K562 (cell line): ENCODE measurements around the gene C2orf92. TPM values are rescaled to one million over a fixed set of nuclear protein-coding genes. Genes with fewer than 3 reads are reported as not detected.
A peak's percentile ranks its signal among the peaks of the same experiment; 100 is the strongest.

Source experiments
- ATAC-seq: fragments of 200-7000 bp; cut with Tn5 transposase; 3 replicates; pipeline ENCODE4 v1.9.1; 2020; ENCODE audit warnings: moderate library complexity
- BruUV-seq: library from RNA; stranded (reverse); fragments of 400-500 nt; replicated peaks from 2 replicates; lab custom pipeline; 2021; lab: Mats Ljungman, UMichigan
- CTCF ChIA-PET: fragments of 300-600 bp; formaldehyde crosslinking; extraction: SDS; loops from one replicate; lab custom pipeline; 2021; ENCODE audit warnings: low intra/inter-chr PET ratio; lab: Yijun Ruan, JAX
- POLR2A ChIA-PET: fragments of 300-600, 350-650 bp; sonication (Branson Sonifier 250); formaldehyde crosslinking; extraction: SDS; loops from one replicate; lab custom pipeline; 2021; ENCODE audit warnings: antibody characterized with exemption, inconsistent platforms; lab: Yijun Ruan, JAX
- DNase-seq, 4 experiments: peaks; one replicate each; pipeline versions ENCODE4 v3.0.0 to v3.0.0-alpha.2; 2011 to 2018; ENCODE audit warnings: low spot score in 3 of 4, mixed read lengths in 3 of 4; ENCODE audit errors: extremely low read depth in 1 of 4
- FAIRE-seq: peaks from 2 replicates; lab custom pipeline; 2011; peaks lifted over from hg19 to GRCh38; lab: Jason Lieb, UNC
- H2AFZ ChIP-seq: 2 replicates; pipeline ENCODE4 v1.6.0; 2011; ENCODE audit warnings: low read depth, low read length, control low read depth, inconsistent platforms
- H3K27ac ChIP-seq: fragments of 200-600 bp; 3 replicates; pipeline ENCODE4 v1.8.0; 2011; ENCODE audit warnings: low read depth, mild to moderate bottlenecking, control low read depth, inconsistent platforms, low read length, moderate library complexity, mixed read lengths; ENCODE audit errors: extremely low read depth
- H3K27me3 ChIP-seq, 2 experiments: fragments of 300-600 bp in 1 of 2; 2 replicates in 1 of 2; 3 replicates in 1 of 2; pipeline versions ENCODE4 v1.6.0 to v1.8.0; 2011; ENCODE audit warnings: inconsistent platforms in 2 of 2, low read length in 2 of 2, mild to moderate bottlenecking in 1 of 2, mixed read lengths in 1 of 2, moderate library complexity in 1 of 2; ENCODE audit not compliant: control insufficient read depth in 2 of 2, insufficient read depth in 2 of 2
- H3K36me3 ChIP-seq: fragments of 300-600 bp; 3 replicates; pipeline ENCODE4 v1.8.0; 2011; ENCODE audit warnings: mild to moderate bottlenecking, low read length, inconsistent platforms; ENCODE audit not compliant: control insufficient read depth, insufficient read depth
- H3K4me1 ChIP-seq, 2 experiments: fragments of 200-600 bp in 1 of 2; replicated peaks in 1 of 2; 2 replicates in 1 of 2; 3 replicates in 1 of 2; pipeline versions ENCODE4 v1.5.1 to v1.8.0; 2011; ENCODE audit warnings: inconsistent platforms in 2 of 2, low read length in 2 of 2, mild to moderate bottlenecking in 1 of 2, mixed read lengths in 1 of 2, moderate library complexity in 1 of 2; ENCODE audit not compliant: control insufficient read depth in 2 of 2, insufficient read depth in 2 of 2
- H3K4me2 ChIP-seq: 2 replicates; pipeline ENCODE4 v1.6.1; 2011; ENCODE audit warnings: low read length, control low read depth, inconsistent platforms, mixed read lengths; ENCODE audit not compliant: insufficient read depth
- H3K4me3 ChIP-seq: fragments of 200-600 bp; sonication (generic), shearing (Covaris generic); 2 replicates; pipeline ENCODE4 v1.5.1; 2016; ENCODE audit warnings: control low read depth, inconsistent platforms
- H3K79me2 ChIP-seq: fragments of 200-600 bp; 3 replicates; pipeline ENCODE4 v1.8.0; 2011; ENCODE audit warnings: low read length, inconsistent platforms; ENCODE audit not compliant: control insufficient read depth, insufficient read depth
- H3K9ac ChIP-seq, 2 experiments: 2 replicates each; pipeline versions ENCODE4 v1.6.0 to v1.6.1; 2011; ENCODE audit warnings: low read depth in 2 of 2, low read length in 2 of 2, control low read depth in 1 of 2, inconsistent platforms in 1 of 2, mild to moderate bottlenecking in 1 of 2, mixed read lengths in 1 of 2; ENCODE audit not compliant: insufficient read depth in 1 of 2
- H3K9me1 ChIP-seq: one replicate; pipeline ENCODE4 v1.6.0; 2011; ENCODE audit warnings: inconsistent platforms, mild to moderate bottlenecking, low read length, moderate library complexity; ENCODE audit not compliant: control insufficient read depth, insufficient read depth
- H3K9me3 ChIP-seq: replicated peaks from 2 replicates; pipeline ENCODE4 v1.5.1; 2011; ENCODE audit warnings: low read depth, low read length, inconsistent platforms; ENCODE audit not compliant: control insufficient read depth, insufficient read depth
- H4K20me1 ChIP-seq: replicated peaks from 2 replicates; pipeline ENCODE4 v1.6.1; 2011; ENCODE audit warnings: low read length, inconsistent platforms, mixed read lengths; ENCODE audit not compliant: control insufficient read depth, insufficient read depth
- FOS ChIP-seq: IDR thresholded peaks from 3 replicates; pipeline ENCODE4 v1.6.1; 2011; ENCODE audit not compliant: insufficient read length; ENCODE audit errors: extremely low read depth
- FOXJ2 ChIP-seq: fragments of 200-800 bp; sonication (Bioruptor generic); IDR thresholded peaks from 2 replicates; pipeline ENCODE4 v1.6.1; 2016; ENCODE audit warnings: missing genetic modification characterization, missing compliant biosample characterization
- MTF1 ChIP-seq: fragments of 250-450 bp; sonication (Bioruptor Pico); IDR thresholded peaks from 2 replicates; pipeline ENCODE4 v1.9.0; 2021; ENCODE audit warnings: moderate library complexity, mild to moderate bottlenecking, inconsistent platforms, borderline replicate concordance
- NFYB ChIP-seq: IDR thresholded peaks from 2 replicates; pipeline ENCODE4 v1.6.1; 2011; ENCODE audit warnings: mild to moderate bottlenecking, moderate library complexity; ENCODE audit not compliant: insufficient read length; ENCODE audit errors: extremely low read depth
- POLR2AphosphoS2 ChIP-seq: IDR thresholded peaks from 2 replicates; pipeline ENCODE4 v1.6.1; 2012; ENCODE audit warnings: low read length, improper control_type of control experiment
- RBM39 ChIP-seq: fragments of 200-400 bp; formaldehyde crosslinking; optimal IDR thresholded peaks from 2 replicates; pipeline ENCODE3; 2018; ENCODE audit warnings: low read depth, low read length
- XRCC4 ChIP-seq: IDR thresholded peaks from one replicate; pipeline ENCODE4 v1.6.1; 2011; ENCODE audit not compliant: insufficient read depth, insufficient read length; ENCODE audit errors: extremely low read depth
- ZNF197 ChIP-seq: fragments of 200-800 bp; sonication (Bioruptor generic); IDR thresholded peaks from 2 replicates; pipeline ENCODE4 v1.6.1; 2016; ENCODE audit warnings: low read depth, missing genetic modification characterization, missing compliant biosample characterization
- ZNF518B ChIP-seq: fragments of 250-450 bp; sonication (Bioruptor Pico); IDR thresholded peaks from 2 replicates; pipeline ENCODE4 v1.5.0; 2021; ENCODE audit warnings: mild to moderate bottlenecking, moderate library complexity
- ZNF785 ChIP-seq: fragments of 250-450 bp; sonication (Bioruptor Pico); IDR thresholded peaks from 2 replicates; pipeline ENCODE4 v1.4.0; 2020; ENCODE audit warnings: mild to moderate bottlenecking
- WGBS: fragments of 100-300 bp; shearing (Covaris generic); methylation state at CpG from one replicate; pipeline ENCODE4 v1.1.6; 2016; ENCODE audit warnings: low coverage, mixed read lengths; ENCODE audit not compliant: insufficient coverage; ENCODE audit errors: missing lambda C conversion rate; 5-methylcytosine and 5-hydroxymethylcytosine counted together
- in situ Hi-C: fragments of 300-500 bp; cut with MboI; formaldehyde crosslinking; loops from 4 replicates; pipeline ENCODE4 v1.15.0; 2018; ENCODE audit warnings: inconsistent platforms, mixed read lengths
- intact Hi-C: fragments of 100-400 bp; cut with micrococcal nuclease; formaldehyde crosslinking; loops from 2 replicates; pipeline ENCODE4 v1.14.2; 2022
- polyA plus RNA-seq, 8 experiments: library from polyadenylated mRNA; depleted of rRNA in 4 of 8; stranded (reverse) in 5 of 8; unstranded in 3 of 8; fragments of >200 nt; fragmentation: Nextera tagmentation in 2 of 8; fragmentation: Illumina TruSeq in 1 of 8; extraction: Ambion mirVana in 2 of 8; extraction: Trizol in 1 of 8; gene quantifications; 2 replicates each; pipeline versions ENCODE4 v1.2.1 to v1.2.3, GENCODE V29; 2011 to 2014; ENCODE audit warnings: inconsistent platforms in 1 of 8, missing spikeins in 1 of 8
- total RNA-seq, 7 experiments: library from RNA; depleted of rRNA in 6 of 7; stranded (reverse); fragments of >200 nt in 6 of 7; fragmentation: Illumina TruSeq in 2 of 7; extraction: Trizol in 2 of 7; gene quantifications; 2 replicates each; pipeline versions ENCODE4 v1.2.1 to v1.2.3, GENCODE V29; 2011 to 2021; ENCODE audit warnings: low replicate concordance in 1 of 7

The C2orf92 gene
- total and polyA plus RNA-seq, 9 of the 15 experiments (the other 6 are each of a cell fraction or from before 2014, with no cell fraction given), result 0.65 to 6.8 (median 3.6) TPM

- Histone ChIP-seq H3K4me2 (no peak overlapping the region), H3K9me1 (peaks cover 2% of the 10 kb centered on the region), H3K4me3 (no peak overlapping the region), H3K9ac (no peak overlapping the region), H3K27ac (no peak overlapping the region), H3K79me2 (no peaks in the 10 kb centered on the region)
- no peak for DNase-seq
- intact Hi-C loops, result no loop called here
- POLR2A ChIA-PET, result interaction anchor here (3.3 to 11.8 kb wide), 2 partner anchors 8 to 10 kb away, joined by 25 to 135 read pairs; partner anchors contain the start of genes ACTR1B and COX5B
- CTCF ChIA-PET, result no interaction called here
- no peak for TF ChIP-seq NFYB
- TF ChIP-seq ZNF197 (CRISPR knock-in tag), result no peak
- TF ChIP-seq ZNF785, result no peak
- TF ChIP-seq POLR2AphosphoS2, result peak; percentile 4; the same call in 1 of the 2 replicates
- TF ChIP-seq, all 486 proteins: peak for 1
- BruUV-seq, result TSS peak; percentile 21
- Histone ChIP-seq H4K20me1 (no peaks in the 10 kb centered on the region), H2AFZ (no peak overlapping the region), H3K9me3 (no peaks in the 10 kb centered on the region), H3K4me1 (peaks cover 0 to 21% of the 10 kb centered on the region in 2 experiments; a peak in 4 of 5 replicates), H3K27me3 (no peaks in the 10 kb centered on the region), H3K36me3 (peaks cover 48% of the 10 kb centered on the region; the same call in 2 of the 3 replicates)
- ATAC-seq (no peak), FAIRE-seq (peak; percentile 56)
- WGBS, result 89% methylated on average over 1 of the region's 1 CpG
- in situ Hi-C loops, result no loop called here
These were observed 15.6 kb upstream of the C2orf92 start for GRCh38 chr2:97653874-97654273.

GRCh38 chr2:97654309-97654708 lies 15.2 kb upstream of the C2orf92 start:
- Histone ChIP-seq H2AFZ (no peak overlapping the region), H3K27ac (no peak overlapping the region), H3K27me3 (no peaks in the 10 kb centered on the region), H3K9me1 (peaks cover 2% of the 10 kb centered on the region), H3K79me2 (no peaks in the 10 kb centered on the region), H4K20me1 (no peaks in the 10 kb centered on the region), H3K9me3 (no peaks in the 10 kb centered on the region), H3K9ac (peak overlapping the region in 1 of 2 experiments; percentile 59; a peak in 1 of 4 replicates), H3K4me3 (no peak overlapping the region), H3K4me1 (peaks cover 0 to 25% of the 10 kb centered on the region in 2 experiments; a peak in 3 of 5 replicates), H3K4me2 (no peak overlapping the region), H3K36me3 (peaks cover 48% of the 10 kb centered on the region; the same call in 2 of the 3 replicates)
- no peak for FAIRE-seq
- 51% methylated on average over 5 of the region's 5 CpGs for WGBS
- intact Hi-C loops (no loop called here), in situ Hi-C loops (no loop called here)
- ChIA-PET POLR2A (interaction anchor here (3.3 to 11.8 kb wide), 2 partner anchors 8 to 10 kb away, joined by 25 to 135 read pairs; partner anchors contain the start of genes ACTR1B and COX5B), CTCF (no interaction called here)
- ATAC-seq, result no peak
- DNase-seq, result no peak
- BruUV-seq, result no TSS peak
- TF ChIP-seq ZNF518B (CRISPR knock-in tag) (no peak), XRCC4 (no peak), FOS (no peak), FOXJ2 (tag) (0 out of 2 replicates have a peak, but pooled peaks have one; percentile 40), RBM39 (no peak), MTF1 (CRISPR knock-in tag) (no peak)
